Measurements from ENCODE around the gene S100A14. TPM values are rescaled to one million over a fixed set of nuclear protein-coding genes. Genes with fewer than 3 reads are reported as not detected.

S100A14 gene
- polyA plus RNA-seq, 1 donor from 2014 or later: not detected

- H3K27me3 ChIP-seq (ENCODE audit: insufficient read depth, low read depth, low read length): no peaks in the 10 kb centered on the region
- H3K27ac ChIP-seq (ENCODE audit: low read length): no peak overlapping the region
- no peaks in the 10 kb centered on the region for H3K9me2 ChIP-seq (ENCODE audit: insufficient read depth, low read length)
- H2AFZ ChIP-seq (ENCODE audit: low read depth, low read length): no peak overlapping the region
- TF ChIP-seq TAF1 (IDR thresholded peaks at IDR 0.05; ENCODE audit: low read depth) (no peak), CTCF (IDR thresholded peaks at IDR 0.05; ENCODE audit: poor library complexity, severe bottlenecking) (no peak), SMC3 (conservative IDR thresholded peaks at IDR 0.05; ENCODE audit: poor library complexity) (no peak), RAD21 (conservative IDR thresholded peaks at IDR 0.05) (no peak)
- H3K79me2 ChIP-seq (replicated peaks; ENCODE audit: insufficient read depth, low read length): no peaks in the 10 kb centered on the region
- H4K20me1 ChIP-seq (ENCODE audit: insufficient read depth): no peaks in the 10 kb centered on the region
- H3K9ac ChIP-seq (ENCODE audit: low read length): no peak overlapping the region
- no peaks in the 10 kb centered on the region for H3K9me3 ChIP-seq (ENCODE audit: low read length)
- H3K4me2 ChIP-seq (ENCODE audit: low read length): no peak overlapping the region
- H3F3A ChIP-seq (ENCODE audit: insufficient read depth, low read length, poor library complexity, severe bottlenecking): no peaks in the 10 kb centered on the region
- no peak overlapping the region for H3K4me3 ChIP-seq (ENCODE audit: low read length)
- no peaks in the 10 kb centered on the region for H3K36me3 ChIP-seq (ENCODE audit: insufficient read depth, low read length)
These were observed 18.9 kb downstream of the S100A14 start for GRCh38 chr1:153597206-153597605.

- no peak overlapping the region for H3K9ac ChIP-seq (ENCODE audit: low read length)
- no peaks in the 10 kb centered on the region for H3F3A ChIP-seq (ENCODE audit: insufficient read depth, low read length, poor library complexity, severe bottlenecking)
- TF ChIP-seq EZH2 (IDR thresholded peaks at IDR 0.05; ENCODE audit: borderline replicate concordance, insufficient read depth, low read length, poor library complexity, severe bottlenecking) (no peak), SMC3 (conservative IDR thresholded peaks at IDR 0.05; ENCODE audit: poor library complexity) (no peak), MXI1 (conservative IDR thresholded peaks at IDR 0.05; ENCODE audit: poor library complexity, severe bottlenecking) (no peak), EP300 (conservative IDR thresholded peaks at IDR 0.05; ENCODE audit: poor library complexity, severe bottlenecking) (no peak), REST (IDR thresholded peaks at IDR 0.05; ENCODE audit: borderline replicate concordance) (no peak), CTCF (IDR thresholded peaks at IDR 0.05; ENCODE audit: poor library complexity, severe bottlenecking) (no peak), TAF1 (IDR thresholded peaks at IDR 0.05; ENCODE audit: low read depth) (no peak), POLR2AphosphoS5 (IDR thresholded peaks at IDR 0.05) (no peak), RAD21 (conservative IDR thresholded peaks at IDR 0.05) (no peak)
- H3K36me3 ChIP-seq (ENCODE audit: insufficient read depth, low read length): no peaks in the 10 kb centered on the region
- H3K4me3 ChIP-seq (ENCODE audit: low read length): no peak overlapping the region
- no peak overlapping the region for H3K4me2 ChIP-seq (ENCODE audit: low read length)
- H3K27me3 ChIP-seq (ENCODE audit: insufficient read depth, low read depth, low read length): no peaks in the 10 kb centered on the region
- no peaks in the 10 kb centered on the region for H3K9me3 ChIP-seq (ENCODE audit: low read length)
- no peaks in the 10 kb centered on the region for H3K79me2 ChIP-seq (replicated peaks; ENCODE audit: insufficient read depth, low read length)
- no peak overlapping the region for H3K27ac ChIP-seq (ENCODE audit: low read length)
- no peak overlapping the region for H2AFZ ChIP-seq (ENCODE audit: low read depth, low read length)
- no peaks in the 10 kb centered on the region for H3K9me2 ChIP-seq (ENCODE audit: insufficient read depth, low read length)
- no peaks in the 10 kb centered on the region for H4K20me1 ChIP-seq (ENCODE audit: insufficient read depth)
These were observed 23.4 kb downstream of the S100A14 start for GRCh38 chr1:153592748-153593147.
